Peyer's patch (tissue), 4 donors: Measurements from ENCODE around the gene ADGRD1.

ENCODE experiments used
- CTCF ChIP-seq, 6 experiments: fragments of 450-650 bp in 4 of 6; fragments of 200-600 bp in 2 of 6; sonication (generic) in 1 of 6; IDR thresholded peaks; one replicate each; pipeline ENCODE4 v1.5.1; 2017 to 2019; ENCODE audit warnings: antibody characterized with exemption in 6 of 6, mild to moderate bottlenecking in 3 of 6, moderate library complexity in 1 of 6
- POLR2A ChIP-seq, 2 donors: fragments of 450-650 bp; IDR thresholded peaks; one replicate each; pipeline ENCODE4 v1.5.1; 2017; ENCODE audit warnings: antibody characterized with exemption in 2 of 2, mild to moderate bottlenecking in 2 of 2, moderate library complexity in 2 of 2

- TF ChIP-seq CTCF (IDR thresholded peaks at IDR 0.05) (no peak), POLR2A (IDR thresholded peaks at IDR 0.05) (no peak)
These were observed 200.2 kb downstream of the ADGRD1 start for GRCh38 chr12:131153956-131154355.
